ENCODE results near the gene PRRT4. TPM values are rescaled to one million over a fixed set of nuclear protein-coding genes. Genes with fewer than 3 reads are reported as not detected.

Gene PRRT4
- total RNA-seq, 2 donors from 2014 or later = 2.2 to 3.7 TPM

DNA sequence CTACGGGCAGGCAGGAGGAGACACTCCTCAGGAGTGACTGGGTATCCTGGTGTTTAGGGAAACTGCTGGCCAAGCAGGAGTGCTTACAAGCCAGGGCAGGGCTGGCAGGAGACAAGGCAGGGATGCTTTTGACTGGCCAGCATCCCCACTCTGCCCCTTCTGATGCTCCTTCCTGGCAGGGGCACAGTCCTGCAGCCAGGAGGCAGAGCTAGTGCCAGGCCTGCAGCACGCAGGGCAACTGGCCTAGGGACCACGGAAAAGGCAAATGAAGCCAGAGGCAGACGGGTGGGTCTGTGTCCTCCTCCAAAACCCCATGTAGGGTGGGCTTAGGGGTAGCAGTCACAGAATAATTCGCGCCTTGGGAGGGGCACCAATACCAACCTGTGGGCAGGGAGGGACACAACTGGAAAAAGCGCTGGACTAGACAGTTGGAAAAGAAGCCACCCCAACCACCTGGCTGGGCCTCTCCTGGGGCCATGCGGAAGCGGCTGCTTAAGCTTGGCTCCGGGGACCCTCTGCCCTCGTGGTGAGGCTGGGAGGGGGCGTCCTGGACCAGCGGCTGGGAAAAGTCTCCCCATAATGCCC is 43.5 kb upstream of the PRRT4 start:
- peak overlapping the region; percentile 46 to 59 for H3K27ac ChIP-seq
- H3K9me3 ChIP-seq = no peaks in the 10 kb centered on the region
- peaks cover 22 to 38% of the 10 kb centered on the region in 2 donors for H3K4me1 ChIP-seq (ENCODE audit: control insufficient read depth in 1 of 2, low read depth in 2 of 2)
- TF ChIP-seq, protein P1, sequence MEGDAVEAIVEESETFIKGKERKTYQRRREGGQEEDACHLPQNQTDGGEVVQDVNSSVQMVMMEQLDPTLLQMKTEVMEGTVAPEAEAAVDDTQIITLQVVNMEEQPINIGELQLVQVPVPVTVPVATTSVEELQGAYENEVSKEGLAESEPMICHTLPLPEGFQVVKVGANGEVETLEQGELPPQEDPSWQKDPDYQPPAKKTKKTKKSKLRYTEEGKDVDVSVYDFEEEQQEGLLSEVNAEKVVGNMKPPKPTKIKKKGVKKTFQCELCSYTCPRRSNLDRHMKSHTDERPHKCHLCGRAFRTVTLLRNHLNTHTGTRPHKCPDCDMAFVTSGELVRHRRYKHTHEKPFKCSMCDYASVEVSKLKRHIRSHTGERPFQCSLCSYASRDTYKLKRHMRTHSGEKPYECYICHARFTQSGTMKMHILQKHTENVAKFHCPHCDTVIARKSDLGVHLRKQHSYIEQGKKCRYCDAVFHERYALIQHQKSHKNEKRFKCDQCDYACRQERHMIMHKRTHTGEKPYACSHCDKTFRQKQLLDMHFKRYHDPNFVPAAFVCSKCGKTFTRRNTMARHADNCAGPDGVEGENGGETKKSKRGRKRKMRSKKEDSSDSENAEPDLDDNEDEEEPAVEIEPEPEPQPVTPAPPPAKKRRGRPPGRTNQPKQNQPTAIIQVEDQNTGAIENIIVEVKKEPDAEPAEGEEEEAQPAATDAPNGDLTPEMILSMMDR (IDR thresholded peaks at IDR 0.05) = no peak
- ATAC-seq (ENCODE audit: insufficient number of reproducible peaks, low FRiP score, low read depth) (no peak), DNase-seq (ENCODE audit: low spot score) (no peak)
- peak overlapping the region; percentile 90 for H3K4me3 ChIP-seq
- H3K27me3 ChIP-seq (replicated peaks; ENCODE audit: insufficient read depth) = no peaks in the 10 kb centered on the region
- peaks cover 10% of the 10 kb centered on the region for H3K36me3 ChIP-seq

DNA sequence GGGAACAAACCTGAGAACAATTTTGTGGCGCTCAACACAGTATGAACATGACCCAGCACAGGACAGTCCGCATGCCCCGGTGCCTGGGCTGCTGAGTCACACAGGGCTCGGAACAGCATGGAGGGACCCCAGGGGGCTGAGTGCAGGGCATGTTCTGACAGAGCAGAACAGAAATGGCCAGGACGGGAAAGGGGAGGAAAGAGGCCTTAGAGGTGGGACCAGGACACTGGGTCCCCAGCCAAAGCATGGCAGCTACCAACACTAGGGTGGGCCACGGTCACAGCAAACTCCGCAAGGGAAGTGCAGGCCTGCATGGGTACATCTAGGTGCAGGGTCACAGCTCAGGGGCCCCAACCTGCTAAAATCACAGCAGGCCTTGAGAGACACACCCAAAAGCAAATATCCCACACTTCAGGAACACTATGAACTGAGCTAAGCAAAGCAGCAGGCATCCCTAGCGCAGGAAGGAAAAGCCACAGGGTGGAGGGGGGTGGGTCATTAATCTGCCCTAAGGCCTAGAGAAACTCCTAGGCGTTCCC is 42.7 kb upstream of the PRRT4 start:
- no peak overlapping the region for H3K27ac ChIP-seq
- H3K4me1 ChIP-seq (ENCODE audit: control insufficient read depth in 1 of 2, low read depth in 2 of 2) = peaks cover 22 to 36% of the 10 kb centered on the region in 2 donors
- ATAC-seq (ENCODE audit: insufficient number of reproducible peaks, low FRiP score, low read depth) = no peak
- no peaks in the 10 kb centered on the region for H3K9me3 ChIP-seq
- TF ChIP-seq, protein P1 (IDR thresholded peaks at IDR 0.05) = no peak
- no peak for DNase-seq (ENCODE audit: low spot score)
- no peaks in the 10 kb centered on the region for H3K27me3 ChIP-seq (replicated peaks; ENCODE audit: insufficient read depth)
- H3K36me3 ChIP-seq = peaks cover 16% of the 10 kb centered on the region
- H3K4me3 ChIP-seq = no peak overlapping the region

DNA sequence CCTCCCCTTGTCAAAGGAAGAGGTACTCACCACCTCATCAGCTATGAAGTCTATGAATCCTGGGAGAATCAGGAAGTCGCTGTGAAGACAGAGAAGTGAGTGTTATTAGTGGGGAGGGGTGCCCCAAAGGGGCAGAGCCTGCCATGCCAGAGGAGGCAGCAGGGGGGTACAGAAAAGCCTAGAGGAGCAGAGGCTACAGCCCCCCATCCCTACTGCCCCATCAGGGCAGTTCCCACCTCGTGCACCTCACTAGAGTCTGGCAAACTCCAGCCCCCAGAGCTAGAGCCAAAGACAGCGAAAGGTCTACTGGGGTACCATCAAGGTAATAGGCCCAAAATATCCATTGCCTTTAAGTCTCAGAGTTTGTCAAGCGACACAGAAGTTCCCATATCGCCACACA is 42.2 kb upstream of the PRRT4 start:
- H3K36me3 ChIP-seq = peaks cover 16% of the 10 kb centered on the region
- no peak overlapping the region for H3K27ac ChIP-seq
- H3K27me3 ChIP-seq (replicated peaks; ENCODE audit: insufficient read depth) = no peaks in the 10 kb centered on the region
- H3K4me1 ChIP-seq (ENCODE audit: control insufficient read depth in 1 of 2, low read depth in 2 of 2) = peaks cover 17 to 31% of the 10 kb centered on the region in 2 donors
- no peaks in the 10 kb centered on the region for H3K9me3 ChIP-seq
- ATAC-seq (ENCODE audit: insufficient number of reproducible peaks, low FRiP score, low read depth) (no peak), DNase-seq (ENCODE audit: low spot score) (no peak)
- H3K4me3 ChIP-seq = no peak overlapping the region
- TF ChIP-seq, protein P1 (IDR thresholded peaks at IDR 0.05) = no peak

DNA sequence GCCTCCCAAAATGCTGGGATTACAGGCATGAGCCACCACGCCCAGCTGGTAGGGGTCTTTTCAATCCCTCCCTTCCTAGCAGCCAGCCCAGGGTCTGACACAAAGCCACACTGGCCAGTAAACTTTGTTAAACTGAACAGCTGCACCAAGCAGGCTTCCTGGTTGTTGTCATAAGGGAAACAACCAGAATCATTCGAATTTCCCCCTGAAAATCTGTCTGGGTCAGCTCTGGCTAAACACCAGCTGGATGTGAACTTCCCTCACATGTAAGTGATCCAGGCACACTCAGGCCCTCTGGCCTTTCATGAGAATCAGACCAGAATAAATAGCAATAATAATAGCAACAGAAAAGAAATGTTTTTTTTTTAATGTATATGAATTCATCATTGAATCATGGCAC is 40.9 kb upstream of the PRRT4 start:
- H3K9me3 ChIP-seq = no peaks in the 10 kb centered on the region
- ATAC-seq (ENCODE audit: insufficient number of reproducible peaks, low FRiP score, low read depth) (no peak), DNase-seq (ENCODE audit: low spot score) (no peak)
- TF ChIP-seq, protein P1 (IDR thresholded peaks at IDR 0.05) = no peak
- H3K4me3 ChIP-seq = no peak overlapping the region
- peaks cover 13 to 18% of the 10 kb centered on the region in 2 donors for H3K4me1 ChIP-seq (ENCODE audit: control insufficient read depth in 1 of 2, low read depth in 2 of 2)
- no peak overlapping the region for H3K27ac ChIP-seq
- H3K36me3 ChIP-seq = peaks cover 28% of the 10 kb centered on the region
- no peaks in the 10 kb centered on the region for H3K27me3 ChIP-seq (replicated peaks; ENCODE audit: insufficient read depth)

DNA sequence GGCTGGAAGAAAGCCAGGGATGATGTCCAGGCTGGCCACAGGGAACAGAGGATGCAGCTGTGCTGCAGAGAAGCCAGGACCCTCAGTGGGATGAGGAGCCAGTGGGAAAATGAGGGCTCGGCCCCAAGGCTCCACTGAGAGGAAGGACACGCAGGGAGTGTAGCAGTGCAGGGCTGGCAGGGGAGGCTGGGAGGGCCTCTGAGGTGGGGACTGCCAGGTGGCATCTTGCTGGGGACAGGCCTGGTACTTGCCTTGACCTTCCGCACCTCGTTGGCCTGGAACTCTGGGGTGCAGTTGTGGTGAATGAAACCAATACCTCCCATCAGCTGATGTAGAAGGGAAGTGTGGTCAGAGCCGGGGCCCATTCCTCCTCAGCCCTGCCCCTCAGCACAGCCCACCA is 39.1 kb upstream of the PRRT4 start:
- Histone ChIP-seq H3K4me3 (no peak overlapping the region), H3K36me3 (peaks cover 42% of the 10 kb centered on the region), H3K9me3 (no peaks in the 10 kb centered on the region), H3K27ac (no peak overlapping the region), H3K4me1 (ENCODE audit: control insufficient read depth in 1 of 2, low read depth in 2 of 2) (peaks cover 9 to 14% of the 10 kb centered on the region in 2 donors), H3K27me3 (replicated peaks; ENCODE audit: insufficient read depth) (no peaks in the 10 kb centered on the region)
- no peak for DNase-seq (ENCODE audit: low spot score)
- TF ChIP-seq, protein P1 (IDR thresholded peaks at IDR 0.05) = no peak
- no peak for ATAC-seq (ENCODE audit: insufficient number of reproducible peaks, low FRiP score, low read depth)

Measured in thoracic aorta (tissue), 2 donors.